SK-N-SH treated with all-trans-retinoic acid at 6 μM for 48 hours (cell line): Measurements from ENCODE around the gene CLPTM1L.

Experiments used
- ATAC-seq: fragments of 200-7000 bp; cut with Tn5 transposase; 3 replicates; pipeline ENCODE4 v1.9.1; 2020; ENCODE audit warnings: mild to moderate bottlenecking, moderate library complexity
- ARNTL ChIP-seq: fragments of 450-650 bp; formaldehyde crosslinking; IDR thresholded peaks from 2 replicates; pipeline ENCODE4 v1.5.0; 2020; ENCODE audit warnings: low read depth, mild to moderate bottlenecking, moderate library complexity, borderline replicate concordance
- BACH2 ChIP-seq: fragments of 250-450 bp; sonication (Bioruptor Pico); IDR thresholded peaks from 2 replicates; pipeline ENCODE4 v1.9.0; 2021; ENCODE audit warnings: mild to moderate bottlenecking, borderline replicate concordance
- CSDC2 ChIP-seq: fragments of 250-450 bp; sonication (Bioruptor Pico); IDR thresholded peaks from 2 replicates; pipeline ENCODE4 v1.5.0; 2020; ENCODE audit warnings: mild to moderate bottlenecking, moderate library complexity
- ESRRG ChIP-seq: fragments of 250-450 bp; sonication (Bioruptor Pico); IDR thresholded peaks from 2 replicates; pipeline ENCODE4 v1.6.1; 2021; ENCODE audit warnings: mild to moderate bottlenecking
- GLIS3 ChIP-seq: fragments of 250-450 bp; sonication (Bioruptor Pico); IDR thresholded peaks from 2 replicates; pipeline ENCODE4 v1.5.0; 2020; ENCODE audit warnings: mild to moderate bottlenecking, moderate library complexity
- PPARA ChIP-seq: fragments of 250-450 bp; sonication (Bioruptor Pico); IDR thresholded peaks from 2 replicates; pipeline ENCODE4 v1.5.0; 2020; ENCODE audit warnings: mild to moderate bottlenecking, borderline replicate concordance
- SNAI2 ChIP-seq: fragments of 250-450 bp; sonication (Bioruptor Pico); IDR thresholded peaks from 2 replicates; pipeline ENCODE4 v1.5.0; 2020; ENCODE audit warnings: mild to moderate bottlenecking, moderate library complexity
- TCF4 ChIP-seq: fragments of 250-450 bp; sonication (Bioruptor Pico); IDR thresholded peaks from 2 replicates; pipeline ENCODE4 v1.8.0; 2021; ENCODE audit warnings: mild to moderate bottlenecking, moderate library complexity, borderline replicate concordance
- TOX ChIP-seq: fragments of 250-450 bp; sonication (Bioruptor Pico); IDR thresholded peaks from 2 replicates; pipeline ENCODE4 v1.8.0; 2021; ENCODE audit warnings: mild to moderate bottlenecking, moderate library complexity, borderline replicate concordance
- ZC3H10 ChIP-seq: fragments of 250-450 bp; sonication (Bioruptor Pico); IDR thresholded peaks from 2 replicates; pipeline ENCODE4 v1.5.1; 2021; ENCODE audit warnings: mild to moderate bottlenecking, moderate library complexity
- ZFP3 ChIP-seq: fragments of 250-450 bp; sonication (Bioruptor Pico); IDR thresholded peaks from 2 replicates; pipeline ENCODE4 v1.5.0; 2020; ENCODE audit warnings: mild to moderate bottlenecking, moderate library complexity
- ZFP30 ChIP-seq: fragments of 450-650 bp; formaldehyde crosslinking; IDR thresholded peaks from 2 replicates; pipeline ENCODE4 v1.5.0; 2022; ENCODE audit warnings: mild to moderate bottlenecking, moderate library complexity
- ZNF70 ChIP-seq: fragments of 450-650 bp; formaldehyde crosslinking; IDR thresholded peaks from 2 replicates; pipeline ENCODE4 v1.5.0; 2020; ENCODE audit warnings: mild to moderate bottlenecking, moderate library complexity
- TF ChIP-seq, protein P1 (sequence below): fragments of 250-450 bp; sonication (Bioruptor Pico); IDR thresholded peaks from 2 replicates; pipeline ENCODE4 v1.8.0; 2020; ENCODE audit warnings: mild to moderate bottlenecking, moderate library complexity, borderline replicate concordance
- TF ChIP-seq, protein P2 (sequence below): fragments of 250-450 bp; sonication (Bioruptor Pico); IDR thresholded peaks from 2 replicates; pipeline ENCODE4 v1.5.0; 2020; ENCODE audit warnings: mild to moderate bottlenecking, moderate library complexity
- TF ChIP-seq, protein P3 (sequence below): fragments of 250-450 bp; sonication (Bioruptor Pico); IDR thresholded peaks from 2 replicates; pipeline ENCODE4 v1.8.0; 2021; ENCODE audit warnings: low read depth, mild to moderate bottlenecking, moderate library complexity, borderline replicate concordance
- TF ChIP-seq, protein P4 (sequence below): fragments of 250-450 bp; sonication (Bioruptor Pico); IDR thresholded peaks from 2 replicates; pipeline ENCODE4 v1.5.1; 2020; ENCODE audit warnings: low read depth, mild to moderate bottlenecking, moderate library complexity
- TF ChIP-seq, protein P5 (sequence below): fragments of 250-450 bp; sonication (Bioruptor Pico); IDR thresholded peaks from 2 replicates; pipeline ENCODE4 v1.5.1; 2021; ENCODE audit warnings: mild to moderate bottlenecking, moderate library complexity

The CLPTM1L gene

DNA sequence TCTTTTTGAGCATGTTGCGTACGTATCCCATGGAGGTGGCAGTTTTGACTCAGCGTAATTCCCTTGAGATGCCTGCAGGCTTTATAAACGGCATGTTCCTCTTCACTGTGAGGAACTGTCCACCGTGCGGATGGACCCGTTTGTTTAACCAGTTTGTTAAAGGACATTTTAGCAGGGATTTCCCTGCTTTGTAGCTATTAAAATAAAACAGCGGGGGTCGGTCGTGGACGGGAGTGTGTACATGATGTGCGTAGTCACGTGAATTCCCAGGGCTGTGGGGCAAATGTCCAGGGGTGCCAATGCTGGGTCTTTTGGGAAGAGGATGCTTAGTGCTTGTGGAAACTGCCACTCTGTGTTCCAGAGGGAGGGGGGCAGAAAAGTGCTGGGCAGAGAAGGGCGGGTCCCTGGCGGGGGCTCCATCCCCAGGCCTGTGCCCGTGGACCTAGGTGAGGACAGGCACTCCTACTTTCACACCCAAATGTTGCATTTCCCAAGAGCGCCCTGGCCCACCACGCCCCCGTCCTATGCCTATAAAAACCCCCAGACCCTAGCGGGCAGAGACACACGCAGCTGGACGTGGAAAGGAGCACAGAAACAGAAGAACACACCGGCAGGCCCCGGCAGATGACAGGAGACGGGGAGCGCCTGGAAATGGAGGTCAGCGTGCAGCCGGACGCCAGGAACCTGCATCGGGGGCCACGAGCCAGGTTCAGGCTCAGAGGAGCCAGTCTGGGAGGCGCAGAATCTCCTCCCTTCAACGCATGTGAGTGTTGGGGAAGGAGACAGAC, 46.0 kb downstream of the CLPTM1L start:
- ATAC-seq = no peak
- TF ChIP-seq, protein P1, sequence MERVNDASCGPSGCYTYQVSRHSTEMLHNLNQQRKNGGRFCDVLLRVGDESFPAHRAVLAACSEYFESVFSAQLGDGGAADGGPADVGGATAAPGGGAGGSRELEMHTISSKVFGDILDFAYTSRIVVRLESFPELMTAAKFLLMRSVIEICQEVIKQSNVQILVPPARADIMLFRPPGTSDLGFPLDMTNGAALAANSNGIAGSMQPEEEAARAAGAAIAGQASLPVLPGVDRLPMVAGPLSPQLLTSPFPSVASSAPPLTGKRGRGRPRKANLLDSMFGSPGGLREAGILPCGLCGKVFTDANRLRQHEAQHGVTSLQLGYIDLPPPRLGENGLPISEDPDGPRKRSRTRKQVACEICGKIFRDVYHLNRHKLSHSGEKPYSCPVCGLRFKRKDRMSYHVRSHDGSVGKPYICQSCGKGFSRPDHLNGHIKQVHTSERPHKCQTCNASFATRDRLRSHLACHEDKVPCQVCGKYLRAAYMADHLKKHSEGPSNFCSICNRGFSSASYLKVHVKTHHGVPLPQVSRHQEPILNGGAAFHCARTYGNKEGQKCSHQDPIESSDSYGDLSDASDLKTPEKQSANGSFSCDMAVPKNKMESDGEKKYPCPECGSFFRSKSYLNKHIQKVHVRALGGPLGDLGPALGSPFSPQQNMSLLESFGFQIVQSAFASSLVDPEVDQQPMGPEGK = no peak
- no peak for TF ChIP-seq TCF4
- TF ChIP-seq ZC3H10 (CRISPR knock-in tag) = no peak
- no peak for TF ChIP-seq ZFP30
- no peak for TF ChIP-seq ZFP3 (CRISPR knock-in tag)
- TF ChIP-seq TOX (CRISPR knock-in tag) = no peak
- TF ChIP-seq ARNTL (CRISPR knock-in tag) = no peak
- TF ChIP-seq SNAI2 = no peak
- TF ChIP-seq, protein P2, sequence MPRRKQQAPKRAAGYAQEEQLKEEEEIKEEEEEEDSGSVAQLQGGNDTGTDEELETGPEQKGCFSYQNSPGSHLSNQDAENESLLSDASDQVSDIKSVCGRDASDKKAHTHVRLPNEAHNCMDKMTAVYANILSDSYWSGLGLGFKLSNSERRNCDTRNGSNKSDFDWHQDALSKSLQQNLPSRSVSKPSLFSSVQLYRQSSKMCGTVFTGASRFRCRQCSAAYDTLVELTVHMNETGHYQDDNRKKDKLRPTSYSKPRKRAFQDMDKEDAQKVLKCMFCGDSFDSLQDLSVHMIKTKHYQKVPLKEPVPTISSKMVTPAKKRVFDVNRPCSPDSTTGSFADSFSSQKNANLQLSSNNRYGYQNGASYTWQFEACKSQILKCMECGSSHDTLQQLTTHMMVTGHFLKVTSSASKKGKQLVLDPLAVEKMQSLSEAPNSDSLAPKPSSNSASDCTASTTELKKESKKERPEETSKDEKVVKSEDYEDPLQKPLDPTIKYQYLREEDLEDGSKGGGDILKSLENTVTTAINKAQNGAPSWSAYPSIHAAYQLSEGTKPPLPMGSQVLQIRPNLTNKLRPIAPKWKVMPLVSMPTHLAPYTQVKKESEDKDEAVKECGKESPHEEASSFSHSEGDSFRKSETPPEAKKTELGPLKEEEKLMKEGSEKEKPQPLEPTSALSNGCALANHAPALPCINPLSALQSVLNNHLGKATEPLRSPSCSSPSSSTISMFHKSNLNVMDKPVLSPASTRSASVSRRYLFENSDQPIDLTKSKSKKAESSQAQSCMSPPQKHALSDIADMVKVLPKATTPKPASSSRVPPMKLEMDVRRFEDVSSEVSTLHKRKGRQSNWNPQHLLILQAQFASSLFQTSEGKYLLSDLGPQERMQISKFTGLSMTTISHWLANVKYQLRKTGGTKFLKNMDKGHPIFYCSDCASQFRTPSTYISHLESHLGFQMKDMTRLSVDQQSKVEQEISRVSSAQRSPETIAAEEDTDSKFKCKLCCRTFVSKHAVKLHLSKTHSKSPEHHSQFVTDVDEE (CRISPR knock-in tag) = no peak
- no peak for TF ChIP-seq CSDC2 (CRISPR knock-in tag)
- TF ChIP-seq, all 23 proteins: peak for 0

DNA sequence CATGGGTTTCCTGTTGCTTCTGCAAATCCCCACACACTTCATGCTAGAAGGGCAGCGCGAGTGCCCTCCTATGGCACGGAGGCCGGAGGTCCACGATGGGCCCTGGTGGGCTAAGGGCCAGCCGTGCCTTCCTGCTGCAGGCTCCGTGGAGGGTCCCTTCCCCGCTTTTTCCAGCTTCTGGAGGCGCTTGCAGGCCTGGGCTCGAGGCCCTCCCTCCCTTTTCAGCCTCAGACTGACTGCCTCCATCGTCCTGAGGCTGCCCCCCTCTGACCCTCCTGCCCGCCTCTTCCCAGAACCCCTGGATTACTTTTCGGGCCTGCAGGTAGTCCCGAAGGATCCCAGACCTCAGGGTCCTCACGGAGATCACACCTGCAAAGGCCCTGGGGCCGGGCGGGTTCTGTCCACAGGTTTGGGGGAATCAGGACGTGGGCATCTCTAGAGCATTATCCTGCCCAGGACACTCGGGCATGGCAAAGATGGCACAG, 46.8 kb downstream of the CLPTM1L start:
- no peak for ATAC-seq
- TF ChIP-seq TOX (CRISPR knock-in tag) (no peak), ZC3H10 (CRISPR knock-in tag) (no peak), ZFP3 (CRISPR knock-in tag) (no peak), ZFP30 (no peak), CSDC2 (CRISPR knock-in tag) (no peak), ESRRG (no peak), PPARA (CRISPR knock-in tag) (no peak), ZNF70 (CRISPR knock-in tag) (no peak), BACH2 (CRISPR knock-in tag) (no peak), ARNTL (CRISPR knock-in tag) (no peak), TCF4 (no peak), GLIS3 (CRISPR knock-in tag) (no peak), SNAI2 (no peak)
- TF ChIP-seq, protein P1 = no peak
- TF ChIP-seq, protein P2 (CRISPR knock-in tag) = no peak
- TF ChIP-seq, protein P3, sequence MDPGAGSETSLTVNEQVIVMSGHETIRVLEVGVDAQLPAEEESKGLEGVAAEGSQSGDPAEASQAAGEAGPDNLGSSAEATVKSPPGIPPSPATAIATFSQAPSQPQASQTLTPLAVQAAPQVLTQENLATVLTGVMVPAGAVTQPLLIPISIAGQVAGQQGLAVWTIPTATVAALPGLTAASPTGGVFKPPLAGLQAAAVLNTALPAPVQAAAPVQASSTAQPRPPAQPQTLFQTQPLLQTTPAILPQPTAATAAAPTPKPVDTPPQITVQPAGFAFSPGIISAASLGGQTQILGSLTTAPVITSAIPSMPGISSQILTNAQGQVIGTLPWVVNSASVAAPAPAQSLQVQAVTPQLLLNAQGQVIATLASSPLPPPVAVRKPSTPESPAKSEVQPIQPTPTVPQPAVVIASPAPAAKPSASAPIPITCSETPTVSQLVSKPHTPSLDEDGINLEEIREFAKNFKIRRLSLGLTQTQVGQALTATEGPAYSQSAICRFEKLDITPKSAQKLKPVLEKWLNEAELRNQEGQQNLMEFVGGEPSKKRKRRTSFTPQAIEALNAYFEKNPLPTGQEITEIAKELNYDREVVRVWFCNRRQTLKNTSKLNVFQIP (CRISPR knock-in tag) = no peak
- TF ChIP-seq, protein P4, sequence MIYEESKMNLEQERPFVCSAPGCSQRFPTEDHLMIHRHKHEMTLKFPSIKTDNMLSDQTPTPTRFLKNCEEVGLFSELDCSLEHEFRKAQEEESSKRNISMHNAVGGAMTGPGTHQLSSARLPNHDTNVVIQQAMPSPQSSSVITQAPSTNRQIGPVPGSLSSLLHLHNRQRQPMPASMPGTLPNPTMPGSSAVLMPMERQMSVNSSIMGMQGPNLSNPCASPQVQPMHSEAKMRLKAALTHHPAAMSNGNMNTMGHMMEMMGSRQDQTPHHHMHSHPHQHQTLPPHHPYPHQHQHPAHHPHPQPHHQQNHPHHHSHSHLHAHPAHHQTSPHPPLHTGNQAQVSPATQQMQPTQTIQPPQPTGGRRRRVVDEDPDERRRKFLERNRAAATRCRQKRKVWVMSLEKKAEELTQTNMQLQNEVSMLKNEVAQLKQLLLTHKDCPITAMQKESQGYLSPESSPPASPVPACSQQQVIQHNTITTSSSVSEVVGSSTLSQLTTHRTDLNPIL = no peak
- TF ChIP-seq, protein P5, sequence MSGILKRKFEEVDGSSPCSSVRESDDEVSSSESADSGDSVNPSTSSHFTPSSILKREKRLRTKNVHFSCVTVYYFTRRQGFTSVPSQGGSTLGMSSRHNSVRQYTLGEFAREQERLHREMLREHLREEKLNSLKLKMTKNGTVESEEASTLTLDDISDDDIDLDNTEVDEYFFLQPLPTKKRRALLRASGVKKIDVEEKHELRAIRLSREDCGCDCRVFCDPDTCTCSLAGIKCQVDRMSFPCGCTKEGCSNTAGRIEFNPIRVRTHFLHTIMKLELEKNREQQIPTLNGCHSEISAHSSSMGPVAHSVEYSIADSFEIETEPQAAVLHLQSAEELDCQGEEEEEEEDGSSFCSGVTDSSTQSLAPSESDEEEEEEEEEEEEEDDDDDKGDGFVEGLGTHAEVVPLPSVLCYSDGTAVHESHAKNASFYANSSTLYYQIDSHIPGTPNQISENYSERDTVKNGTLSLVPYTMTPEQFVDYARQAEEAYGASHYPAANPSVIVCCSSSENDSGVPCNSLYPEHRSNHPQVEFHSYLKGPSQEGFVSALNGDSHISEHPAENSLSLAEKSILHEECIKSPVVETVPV = no peak
